Choroid plexus epithelial cell (primary cell): ENCODE data around the gene ACTR3.
"Not testable (repeated sequence)": the region's sequence is repeated elsewhere in the genome, so short reads cannot be mapped to it uniquely, and the experiment has no call there.

Experiments used
- DNase-seq: peaks from one replicate; pipeline ENCODE4 v3.0.0-alpha.2; 2010; ENCODE audit warnings: low read depth
- H3K4me3 ChIP-seq: 2 replicates; pipeline ENCODE4 v1.5.1; 2011; ENCODE audit warnings: low read depth, mild to moderate bottlenecking, control low read depth, low read length, moderate library complexity
- CTCF ChIP-seq: conservative IDR thresholded peaks from 2 replicates; pipeline ENCODE4 v1.5.1; 2011; ENCODE audit warnings: low read depth, mild to moderate bottlenecking, control low read depth, inconsistent platforms, low read length, moderate library complexity

Gene ACTR3

DNA sequence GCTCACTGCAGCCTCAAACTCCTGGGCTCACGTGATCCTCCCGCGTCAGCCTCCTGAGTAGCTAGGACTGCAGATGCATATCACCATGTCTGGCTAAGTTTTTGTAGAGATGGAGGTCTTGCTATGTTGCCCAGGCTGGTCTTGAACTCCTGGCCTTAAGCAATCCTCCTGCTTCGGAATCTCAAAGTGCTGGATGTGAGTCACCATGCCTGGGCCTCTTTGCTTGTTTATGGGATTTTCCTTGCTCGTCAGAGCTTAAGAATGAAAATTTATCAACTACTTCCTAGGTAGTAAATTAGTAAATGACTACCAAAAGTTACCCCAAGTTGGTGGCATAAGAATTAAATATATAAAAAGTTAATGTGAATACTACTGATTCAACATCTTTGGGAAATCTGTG is 51.0 kb downstream of the ACTR3 start:
- peak; percentile 41 for DNase-seq
- TF ChIP-seq CTCF = no peak
- H3K4me3 ChIP-seq = no peak overlapping the region

DNA sequence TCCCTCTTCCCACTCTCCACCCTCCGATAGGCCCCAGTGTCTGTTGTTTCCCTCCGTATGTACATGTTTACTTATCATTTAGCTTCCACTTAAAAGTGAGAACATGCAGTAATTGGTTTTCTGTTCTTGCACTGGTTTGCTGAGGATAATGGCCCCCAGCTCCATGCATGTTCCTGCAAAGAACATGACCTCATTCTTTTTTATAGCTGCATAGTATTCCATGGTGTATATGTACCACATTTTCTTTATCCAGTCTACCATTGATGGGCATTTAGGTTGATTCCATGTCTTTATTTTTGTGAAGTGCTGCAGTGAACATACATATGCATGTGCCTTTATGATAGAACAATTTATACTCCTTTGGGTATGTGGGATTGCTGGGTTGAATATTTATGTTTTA is 55.9 kb downstream of the ACTR3 start:
- H3K4me3 ChIP-seq, DNase-seq: not testable (repeated sequence)

DNA sequence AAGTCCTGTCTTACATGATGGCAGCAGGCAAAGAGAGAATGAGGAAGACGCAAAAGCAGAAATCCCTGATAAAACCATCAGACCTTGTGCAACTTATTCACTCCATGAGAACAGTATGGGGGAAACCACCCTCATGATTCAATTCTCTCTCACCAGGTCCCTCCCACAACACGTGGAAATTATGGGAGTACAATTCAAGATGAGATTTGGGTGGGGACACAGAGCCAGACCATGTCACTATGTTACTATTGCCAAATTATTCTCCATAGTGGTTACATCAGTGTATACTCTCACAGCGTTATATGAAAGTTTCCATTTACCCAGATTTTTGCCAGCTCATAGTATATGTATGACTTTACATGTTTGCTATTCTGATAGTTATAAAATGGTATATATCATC is 61.0 kb downstream of the ACTR3 start:
- not testable (repeated sequence) for DNase-seq, H3K4me3 ChIP-seq

- DNase-seq = no peak
- no peak for TF ChIP-seq CTCF
- H3K4me3 ChIP-seq = no peak overlapping the region
Measured at GRCh38 chr2:113961000-113961399, 71.1 kb downstream of the ACTR3 start.

DNA sequence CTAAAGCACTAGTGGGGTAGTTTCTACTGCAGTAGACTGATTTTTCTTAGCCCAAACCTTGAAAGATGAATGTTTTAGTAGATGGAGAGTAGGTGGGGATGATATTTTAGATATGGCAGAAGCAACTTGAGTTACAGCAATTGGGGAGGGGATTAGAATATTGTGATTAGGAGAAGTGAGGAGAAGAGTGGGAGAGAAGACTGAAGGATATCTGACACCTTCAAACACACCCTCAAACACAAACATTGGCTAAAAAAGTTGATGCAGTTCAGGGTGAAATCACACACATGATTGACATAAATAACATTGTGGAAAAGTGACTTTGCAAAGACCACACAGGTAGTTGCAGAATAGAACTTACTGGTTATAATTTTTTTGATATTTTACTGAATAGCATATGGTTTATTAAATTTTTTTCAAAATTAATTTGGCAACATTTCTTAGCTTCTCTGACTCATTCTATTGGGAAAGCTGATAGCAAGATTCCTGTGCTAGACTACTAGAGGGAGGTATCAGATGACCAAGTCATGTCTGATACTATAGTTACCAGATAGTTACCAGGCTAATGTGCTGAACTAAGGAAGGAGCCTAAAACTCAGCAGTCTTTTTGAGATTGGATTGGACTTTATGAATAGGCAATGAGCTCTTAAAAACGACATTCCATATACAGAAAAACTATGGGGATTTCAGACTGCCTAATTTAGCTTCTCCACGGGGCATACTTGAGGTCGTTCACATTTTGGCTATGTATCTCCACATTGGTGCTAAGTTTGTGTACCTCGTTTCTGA is 73.0 kb downstream of the ACTR3 start:
- H3K4me3 ChIP-seq = no peak overlapping the region
- peak; percentile 87 for DNase-seq
- TF ChIP-seq CTCF = no peak

GRCh38 chr2:113963965-113964364 is 74.1 kb downstream of the ACTR3 start:
- peak; percentile 31 for TF ChIP-seq CTCF
- DNase-seq = peak; percentile 37
- H3K4me3 ChIP-seq = no peak overlapping the region

DNA sequence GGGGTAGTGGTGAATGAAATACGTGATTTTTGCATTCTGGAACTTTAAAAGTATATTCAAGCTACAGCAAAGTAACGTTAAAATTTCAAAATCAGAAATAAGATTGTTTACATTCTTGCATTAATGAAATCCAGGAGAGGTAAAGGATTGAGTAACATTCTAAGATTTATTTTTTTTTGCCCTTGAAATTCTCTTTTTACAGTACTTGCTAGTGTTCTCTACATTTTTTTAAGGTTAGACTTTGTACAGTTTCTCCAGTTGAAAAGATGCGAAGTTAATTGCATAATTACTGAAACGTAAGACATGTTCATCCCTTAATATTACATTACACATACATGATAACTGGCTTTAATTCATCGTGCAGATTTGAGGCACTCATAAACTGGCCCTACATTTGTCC is 74.5 kb downstream of the ACTR3 start:
- no peak overlapping the region for H3K4me3 ChIP-seq
- TF ChIP-seq CTCF = no peak
- DNase-seq = no peak

DNA sequence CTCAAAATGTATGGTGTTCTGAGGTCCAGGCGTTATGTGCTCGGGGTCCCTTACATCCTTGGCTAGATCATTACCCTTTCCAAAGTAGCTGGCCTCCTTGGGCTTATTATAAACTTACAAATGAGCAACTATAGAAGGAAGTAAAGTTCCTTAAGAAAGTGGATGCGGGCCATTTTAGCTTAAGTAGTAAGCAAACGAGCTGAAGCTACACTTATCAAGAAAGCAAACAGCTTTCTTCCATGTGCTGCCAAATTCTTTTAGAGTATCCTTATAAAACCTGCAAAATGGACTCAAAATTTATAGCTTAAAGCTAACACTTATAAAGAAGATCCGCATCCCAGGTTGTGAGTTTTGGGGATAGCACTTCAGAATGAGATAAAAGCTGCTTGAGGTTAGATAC is 75.3 kb downstream of the ACTR3 start:
- DNase-seq = no peak
- TF ChIP-seq CTCF = no peak
- no peak overlapping the region for H3K4me3 ChIP-seq
